Adrenal gland (tissue), 12 donors: ENCODE data around the gene PIAS4. TPM values are rescaled to one million over a fixed set of nuclear protein-coding genes. Genes with fewer than 3 reads are reported as not detected.
A peak's percentile ranks its signal among the peaks of the same experiment; 100 is the strongest.

Source experiments
- DNase-seq, 7 donors: peaks; one replicate each; pipeline ENCODE4 v3.0.0-alpha.2; 2019 to 2020
- H3K27ac ChIP-seq, 5 donors: fragments of 200-600 bp; sonication (generic) in 4 of 5; 1 replicate in 3 of 5; 2 replicates in 2 of 5; pipeline versions ENCODE4 v1.5.1 to v1.8.0; 2016 to 2020; ENCODE audit warnings: mild to moderate bottlenecking in 1 of 5
- H3K27me3 ChIP-seq: fragments of 200-600 bp; 2 replicates; pipeline ENCODE4 v1.8.0; 2021
- H3K36me3 ChIP-seq, 2 donors: fragments of 200-600 bp; replicated peaks in 1 of 2; 1 replicate in 1 of 2; 2 replicates in 1 of 2; pipeline versions ENCODE4 v1.5.1 to v1.8.0; 2018 to 2022
- H3K4me1 ChIP-seq, 2 donors: fragments of 200-600 bp; replicated peaks in 1 of 2; 1 replicate in 1 of 2; 2 replicates in 1 of 2; pipeline versions ENCODE4 v1.5.1 to v1.8.0; 2018 to 2021
- H3K4me3 ChIP-seq, 4 donors: fragments of 200-600 bp; sonication (generic) in 3 of 4; one replicate each; pipeline ENCODE4 v1.5.1; 2016 to 2018
- H3K9me3 ChIP-seq, 3 donors: fragments of 200-600 bp; sonication (generic) in 1 of 3; replicated peaks in 1 of 3; 1 replicate in 2 of 3; 2 replicates in 1 of 3; pipeline versions ENCODE4 v1.5.1 to v1.8.0; 2016 to 2021
- POLR2A ChIP-seq, 2 donors: fragments of 450-650 bp; IDR thresholded peaks; one replicate each; pipeline ENCODE4 v1.6.1; 2017; ENCODE audit warnings: antibody characterized with exemption in 2 of 2, mild to moderate bottlenecking in 2 of 2, moderate library complexity in 1 of 2
- WGBS, 4 donors: extraction: QIAGEN DNeasy Blood & Tissue Kit in 2 of 4; methylation state at CpG; one replicate each; pipeline versions ENCODE4 v1.1.5 to v1.1.7; 2013 to 2017; 5-methylcytosine and 5-hydroxymethylcytosine counted together
- intact Hi-C, 2 donors: fragments of 100-400 bp; cut with DNase I; formaldehyde crosslinking; loops; one replicate each; pipeline versions ENCODE4 v1.14.1 to v1.15.0; 2022 to 2023
- polyA plus RNA-seq, 3 donors: library from polyadenylated mRNA; stranded (reverse); fragments of 200-250 nt in 2 of 3; fragments of 350-450 nt in 1 of 3; fragmentation: Illumina TruSeq in 1 of 3; extraction: RNeasy Lipid Tissue Mini Kit (QIAGEN cat#74804) in 1 of 3; gene quantifications; one replicate each; pipeline ENCODE4 v1.2.3, GENCODE V29; 2013 to 2014
- total RNA-seq, 9 donors: library from RNA; depleted of rRNA in 4 of 9; stranded (reverse); fragments of >200 nt in 4 of 9; fragments of 120-200 nt in 1 of 9; fragmentation: NEBNext Ultra II Directional in 1 of 9; extraction: Animal tissue kit (Norgen Biotek cat#: 25700) in 1 of 9; gene quantifications; one replicate each; pipeline versions ENCODE4 v1.1.0 to v1.2.4, GENCODE V29; 2013 to 2023
- TF ChIP-seq, protein P1 (sequence below), 6 experiments: fragments of 450-650 bp in 4 of 6; fragments of 200-600 bp in 2 of 6; sonication (generic) in 1 of 6; IDR thresholded peaks; 1 replicate in 5 of 6; 2 replicates in 1 of 6; pipeline versions ENCODE4 v1.5.1 to v1.8.0; 2016 to 2021; ENCODE audit warnings: antibody characterized with exemption in 6 of 6, mild to moderate bottlenecking in 2 of 6, moderate library complexity in 1 of 6
- donor health status: healthy with polysubstance abuse.
- donor health status: Bipolar disorder and iron deficiency.
- donor health status: DM: yes; HTN: yes; CAD: no.
- donor health status: DM: no; HTN: no; CAD: no.
- donor health status: DM: no; HTN: no; CAD: no.
- donor health status: DM: yes; HTN: yes; CAD: no.

The PIAS4 gene
- total and polyA plus RNA-seq, 12 donors = 13.7 to 40.7 (median 22.5) TPM

DNA sequence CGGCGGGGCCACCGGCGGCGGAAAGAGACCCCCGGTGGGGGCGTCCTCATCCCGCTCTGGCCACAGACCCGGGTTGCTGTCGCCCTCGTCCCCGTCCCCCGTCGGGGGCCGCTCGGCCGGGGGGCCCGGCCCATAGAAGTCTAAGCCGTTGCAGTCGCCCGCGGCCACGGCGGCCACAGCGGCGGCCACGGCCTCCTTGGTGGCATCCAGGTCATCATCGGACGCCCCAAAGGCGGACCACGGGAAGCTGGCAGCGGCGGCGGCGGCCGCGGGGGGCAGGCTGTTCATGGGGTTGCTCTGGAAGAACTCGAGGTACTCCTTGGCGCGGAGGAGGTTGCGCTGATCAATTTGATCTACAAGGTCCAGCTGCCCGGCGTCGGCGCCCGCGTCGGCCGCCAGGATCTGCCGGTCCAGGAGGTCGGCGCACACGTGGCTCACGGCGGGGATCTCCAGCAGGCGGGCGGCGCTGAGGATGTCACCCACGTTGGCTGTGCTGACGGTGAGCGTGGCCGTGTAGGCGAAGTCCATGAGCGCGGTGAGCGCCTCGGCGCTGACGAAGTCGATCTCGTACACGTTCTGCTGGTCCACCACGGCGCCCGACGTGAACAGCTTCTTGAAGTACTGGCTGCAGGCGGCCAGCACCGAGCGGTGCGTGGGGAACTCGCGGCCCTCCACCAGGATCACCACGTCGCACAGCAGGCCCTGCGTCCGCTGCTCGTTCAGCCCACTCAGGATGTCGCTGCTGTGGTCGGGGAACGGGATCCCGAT, 47.1 kb downstream of the PIAS4 start:
- Histone ChIP-seq H3K4me1 (peaks cover 46 to 51% of the 10 kb centered on the region in 2 donors), H3K36me3 (peaks cover 0 to 36% of the 10 kb centered on the region in 2 donors), H3K27me3 (no peaks in the 10 kb centered on the region), H3K4me3 (no peak overlapping the region), H3K9me3 (no peaks in the 10 kb centered on the region), H3K27ac (peak overlapping the region in 1 of 5 donors; percentile 32)
- WGBS, 4 donors = 93 to 95% (median 95%) methylated on average over 21 to 91 of the region's 91 CpGs
- TF ChIP-seq, protein P1, sequence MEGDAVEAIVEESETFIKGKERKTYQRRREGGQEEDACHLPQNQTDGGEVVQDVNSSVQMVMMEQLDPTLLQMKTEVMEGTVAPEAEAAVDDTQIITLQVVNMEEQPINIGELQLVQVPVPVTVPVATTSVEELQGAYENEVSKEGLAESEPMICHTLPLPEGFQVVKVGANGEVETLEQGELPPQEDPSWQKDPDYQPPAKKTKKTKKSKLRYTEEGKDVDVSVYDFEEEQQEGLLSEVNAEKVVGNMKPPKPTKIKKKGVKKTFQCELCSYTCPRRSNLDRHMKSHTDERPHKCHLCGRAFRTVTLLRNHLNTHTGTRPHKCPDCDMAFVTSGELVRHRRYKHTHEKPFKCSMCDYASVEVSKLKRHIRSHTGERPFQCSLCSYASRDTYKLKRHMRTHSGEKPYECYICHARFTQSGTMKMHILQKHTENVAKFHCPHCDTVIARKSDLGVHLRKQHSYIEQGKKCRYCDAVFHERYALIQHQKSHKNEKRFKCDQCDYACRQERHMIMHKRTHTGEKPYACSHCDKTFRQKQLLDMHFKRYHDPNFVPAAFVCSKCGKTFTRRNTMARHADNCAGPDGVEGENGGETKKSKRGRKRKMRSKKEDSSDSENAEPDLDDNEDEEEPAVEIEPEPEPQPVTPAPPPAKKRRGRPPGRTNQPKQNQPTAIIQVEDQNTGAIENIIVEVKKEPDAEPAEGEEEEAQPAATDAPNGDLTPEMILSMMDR (IDR thresholded peaks at IDR 0.05) = no peak
- no peak for TF ChIP-seq POLR2A (IDR thresholded peaks at IDR 0.05)
- DNase-seq = peak in 1 of 7 donors; percentile 27
- intact Hi-C loops = loop anchor here in 1 of 2 donors (10.0 kb wide), 1 partner anchor 50 kb away; the partner anchor contains the start of gene PIAS4

DNA sequence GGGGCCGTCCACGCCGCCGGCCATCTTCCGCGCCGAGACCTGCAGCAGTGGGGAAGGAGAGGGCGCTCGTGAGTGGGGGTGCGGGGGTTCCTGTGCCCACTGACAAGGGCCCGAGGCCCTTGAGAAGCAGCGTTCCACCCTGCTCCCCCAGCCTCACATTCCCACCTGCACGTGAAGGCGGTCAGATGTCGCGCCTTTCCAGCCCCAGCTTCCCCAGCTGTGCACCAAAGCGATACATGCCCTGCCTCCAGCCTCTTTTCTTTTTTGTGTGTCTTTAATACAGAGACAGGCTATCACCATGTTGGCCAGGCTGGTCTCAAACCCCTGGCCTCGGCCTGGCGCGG, 47.6 kb downstream of the PIAS4 start:
- no peak overlapping the region for H3K4me3 ChIP-seq
- DNase-seq = no peak
- WGBS, 4 donors = 90 to 94% (median 92%) methylated on average over 7 to 20 of the region's 20 CpGs
- H3K36me3 ChIP-seq = peaks cover 0 to 33% of the 10 kb centered on the region in 2 donors
- intact Hi-C loops = loop anchor here in 1 of 2 donors (10.0 kb wide), 1 partner anchor 50 kb away; the partner anchor contains the start of gene PIAS4
- H3K27ac ChIP-seq = no peak overlapping the region
- TF ChIP-seq POLR2A (IDR thresholded peaks at IDR 0.05) = no peak
- TF ChIP-seq, protein P1 (IDR thresholded peaks at IDR 0.05) = no peak
- H3K4me1 ChIP-seq = peaks cover 51 to 57% of the 10 kb centered on the region in 2 donors
- no peaks in the 10 kb centered on the region for H3K27me3 ChIP-seq
- H3K9me3 ChIP-seq = no peaks in the 10 kb centered on the region

DNA sequence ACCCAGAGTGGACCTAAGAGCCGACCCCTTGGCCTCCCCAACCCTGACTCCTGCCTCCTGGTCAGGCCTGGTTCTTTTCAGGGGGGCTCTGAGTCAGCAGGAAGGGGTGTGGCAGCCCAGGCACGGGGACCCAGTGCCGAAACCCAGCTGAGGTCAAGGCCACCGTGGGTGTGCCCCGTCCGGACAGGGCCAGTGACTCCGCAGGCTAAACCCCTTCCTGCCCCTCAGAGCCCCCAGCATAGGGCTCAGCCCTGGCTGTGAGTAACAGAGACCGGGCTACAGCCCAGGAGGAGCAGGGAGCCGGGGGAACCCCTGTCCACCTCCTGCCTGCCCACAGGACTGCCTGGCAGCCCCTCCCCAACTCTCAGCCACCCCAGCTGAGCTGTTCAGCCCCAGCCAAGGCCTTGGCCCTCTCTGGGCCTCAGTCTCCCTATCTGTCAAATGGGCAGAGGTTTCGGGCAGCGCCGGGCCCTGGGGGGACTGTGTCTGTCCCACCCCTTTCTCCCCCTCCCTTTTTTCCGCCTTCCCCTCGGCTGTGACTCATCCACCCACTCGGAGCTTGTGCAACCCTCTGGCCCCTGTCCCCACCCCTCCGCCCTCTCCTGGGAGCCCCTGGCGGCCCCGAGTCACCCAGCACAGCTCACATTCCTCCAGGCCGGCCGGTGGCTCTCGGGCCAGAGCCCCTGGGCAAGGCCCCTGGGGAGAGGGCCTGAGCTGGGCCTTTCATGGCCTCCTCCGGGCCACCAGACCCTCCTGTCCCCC, 50.6 kb downstream of the PIAS4 start:
- Histone ChIP-seq H3K27ac (peak overlapping the region; percentile 73 to 98 (median 93)), H3K27me3 (no peaks in the 10 kb centered on the region), H3K9me3 (no peaks in the 10 kb centered on the region), H3K36me3 (peaks cover 0 to 22% of the 10 kb centered on the region in 2 donors), H3K4me3 (peak overlapping the region in 1 of 4 donors; percentile 57), H3K4me1 (peaks cover 61 to 67% of the 10 kb centered on the region in 2 donors)
- TF ChIP-seq, protein P1 (IDR thresholded peaks at IDR 0.05) = peak in 2 of 6 experiments; percentile 8 to 24
- peak in 1 of 2 donors; percentile 87 for TF ChIP-seq POLR2A (IDR thresholded peaks at IDR 0.05)
- intact Hi-C loops = loop anchor here in 1 of 2 donors (10.0 kb wide), 1 partner anchor 53 kb away; the partner anchor contains the start of gene PIAS4
- peak; percentile 91 to 97 (median 97) for DNase-seq
- WGBS, 4 donors = 9 to 29% (median 13%) methylated on average over 6 to 22 of the region's 22 CpGs
